Right ventricle myocardium superior (tissue), 1 donor: ENCODE measurements around the gene WBP2NL. TPM values are rescaled to one million over a fixed set of nuclear protein-coding genes. Genes with fewer than 3 reads are reported as not detected.

Source experiments
- ATAC-seq: fragments of 200-7000 bp; cut with Tn5 transposase; one replicate; pipeline ENCODE4 v1.9.1; 2020; ENCODE audit warnings: mild to moderate bottlenecking; ENCODE audit not compliant: poor library complexity
- DNase-seq: peaks from one replicate; pipeline ENCODE4 v3.0.0-alpha.2; 2020
- intact Hi-C: fragments of 100-400 bp; cut with DNase I; formaldehyde crosslinking; loops from one replicate; pipeline ENCODE4 v1.11.2; 2022
- total RNA-seq: library from RNA; stranded (reverse); fragmentation: NEBNext Ultra II Directional; extraction: Animal tissue kit (Norgen Biotek cat#: 25700); gene quantifications from one replicate; pipeline ENCODE4 v1.2.1, GENCODE V29; 2021
- donor health status: DM: no; HTN: yes; CAD: no; lungs with severe emphysema.

Gene WBP2NL
- total RNA-seq, 1 donor from 2014 or later: 0.16 TPM

DNA sequence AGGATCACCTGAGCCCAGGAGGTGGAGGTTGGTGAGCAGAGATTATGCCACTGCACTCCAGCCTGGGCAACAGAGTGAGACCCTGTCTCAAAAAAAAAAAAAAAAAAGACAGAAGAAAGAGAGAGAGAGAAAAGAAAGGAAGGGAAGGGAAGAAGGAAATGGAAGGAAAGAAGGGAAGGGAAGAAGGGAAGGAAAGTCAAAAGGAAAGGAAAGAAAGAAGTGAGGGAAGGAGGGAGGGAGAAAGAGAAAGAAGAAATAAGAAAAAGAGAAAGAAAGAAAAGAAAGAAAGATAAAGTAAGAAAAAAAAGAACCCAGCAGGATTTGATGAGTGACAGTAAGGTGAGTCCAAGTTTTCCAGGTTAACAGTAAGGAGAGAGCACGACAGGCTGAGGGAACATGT, 19.6 kb downstream of the WBP2NL start:
- no peak for ATAC-seq
- intact Hi-C loops: no loop called here

DNA sequence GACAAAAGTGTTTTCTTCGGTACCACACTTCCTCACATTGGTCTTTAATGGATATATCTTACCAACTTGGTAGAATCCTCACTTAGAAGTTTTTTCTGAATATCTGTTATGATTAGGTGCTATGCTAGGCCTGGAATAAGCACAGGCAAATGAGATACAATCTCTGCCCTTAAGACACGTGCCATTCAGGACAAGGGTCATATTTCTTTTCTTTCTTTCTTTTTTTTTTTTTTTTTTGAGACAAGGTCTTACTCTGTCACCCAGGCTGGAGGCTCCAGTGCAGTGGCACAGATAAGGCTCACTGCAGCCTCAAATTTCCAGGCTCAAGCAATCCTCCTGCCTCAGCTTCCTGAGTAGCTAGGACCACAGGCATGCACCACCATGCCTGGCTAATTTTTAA, 23.0 kb downstream of the WBP2NL start:
- ATAC-seq (no peak), DNase-seq (no peak)
- intact Hi-C loops: no loop called here

More for the DNA sequence above, 19.6 kb downstream of the WBP2NL start:
- no peak for DNase-seq

DNA sequence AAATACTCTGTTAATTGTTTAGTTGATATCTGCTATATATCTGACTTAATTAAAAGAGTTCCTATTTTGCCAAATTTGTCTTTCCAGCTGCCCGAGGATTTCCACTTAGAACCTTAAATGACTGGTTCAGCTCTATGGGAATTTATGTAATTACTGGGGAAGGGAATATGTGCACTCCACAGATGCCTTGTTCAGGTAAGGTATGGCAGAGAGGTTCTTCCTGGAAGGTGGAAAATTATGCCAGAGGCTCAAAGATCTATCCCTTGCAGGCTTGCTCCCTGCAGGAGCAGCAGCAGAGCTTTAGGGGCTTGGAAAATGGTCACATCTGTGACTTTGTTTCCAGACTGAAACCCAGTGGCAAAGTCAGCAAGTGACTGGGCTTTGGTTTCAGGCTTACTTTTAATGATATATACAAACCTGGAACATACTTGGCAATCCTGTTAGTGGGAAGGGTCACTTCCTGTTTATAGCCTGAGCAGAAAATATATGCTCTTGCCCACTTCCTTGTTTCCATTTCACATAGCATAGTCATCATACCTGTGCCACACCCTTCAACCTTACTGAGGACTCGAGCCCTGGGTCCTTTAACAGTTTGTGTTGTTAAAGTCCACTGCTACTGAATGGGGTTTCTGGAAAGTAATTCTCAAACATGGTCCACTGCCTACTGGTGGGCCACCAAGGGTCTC, 23.7 kb downstream of the WBP2NL start:
- no peak for ATAC-seq
- DNase-seq: no peak
- intact Hi-C loops: no loop called here

DNA sequence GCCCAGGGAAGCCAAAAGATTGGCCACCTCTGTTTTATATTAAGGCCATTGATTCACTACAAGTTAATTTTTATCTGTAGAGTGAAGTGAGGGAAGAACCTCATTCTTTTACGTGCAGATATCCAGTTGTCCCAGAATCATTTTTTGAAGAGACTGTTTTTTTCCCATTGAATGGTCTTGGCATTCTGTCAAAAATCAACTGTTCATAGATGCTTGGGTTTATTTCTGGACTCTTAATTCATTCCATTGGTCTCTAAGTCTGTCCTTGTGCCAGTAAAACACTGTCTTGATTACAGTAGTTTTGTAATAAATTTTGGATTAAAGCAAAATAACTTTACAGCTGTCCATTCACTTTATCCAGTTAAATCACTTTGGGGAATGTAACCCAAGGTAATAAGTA, 26.8 kb downstream of the WBP2NL start:
- intact Hi-C loops: no loop called here
- ATAC-seq: no peak
- DNase-seq: no peak

DNA sequence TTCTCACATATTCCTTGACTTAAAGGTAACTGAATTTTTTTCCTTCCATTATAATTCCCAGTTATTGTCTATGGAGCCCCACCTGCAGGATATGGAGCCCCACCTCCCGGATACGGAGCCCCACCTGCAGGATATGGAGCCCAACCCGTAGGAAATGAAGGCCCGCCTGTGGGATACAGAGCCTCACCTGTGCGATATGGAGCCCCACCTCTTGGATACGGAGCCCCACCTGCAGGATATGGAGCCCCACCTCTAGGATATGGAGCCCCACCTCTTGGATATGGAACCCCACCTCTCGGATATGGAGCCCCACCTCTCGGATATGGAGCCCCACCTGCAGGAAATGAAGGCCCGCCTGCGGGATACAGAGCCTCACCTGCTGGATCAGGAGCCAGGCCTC, 28.1 kb downstream of the WBP2NL start:
- intact Hi-C loops: no loop called here
- ATAC-seq (no peak), DNase-seq (no peak)

DNA sequence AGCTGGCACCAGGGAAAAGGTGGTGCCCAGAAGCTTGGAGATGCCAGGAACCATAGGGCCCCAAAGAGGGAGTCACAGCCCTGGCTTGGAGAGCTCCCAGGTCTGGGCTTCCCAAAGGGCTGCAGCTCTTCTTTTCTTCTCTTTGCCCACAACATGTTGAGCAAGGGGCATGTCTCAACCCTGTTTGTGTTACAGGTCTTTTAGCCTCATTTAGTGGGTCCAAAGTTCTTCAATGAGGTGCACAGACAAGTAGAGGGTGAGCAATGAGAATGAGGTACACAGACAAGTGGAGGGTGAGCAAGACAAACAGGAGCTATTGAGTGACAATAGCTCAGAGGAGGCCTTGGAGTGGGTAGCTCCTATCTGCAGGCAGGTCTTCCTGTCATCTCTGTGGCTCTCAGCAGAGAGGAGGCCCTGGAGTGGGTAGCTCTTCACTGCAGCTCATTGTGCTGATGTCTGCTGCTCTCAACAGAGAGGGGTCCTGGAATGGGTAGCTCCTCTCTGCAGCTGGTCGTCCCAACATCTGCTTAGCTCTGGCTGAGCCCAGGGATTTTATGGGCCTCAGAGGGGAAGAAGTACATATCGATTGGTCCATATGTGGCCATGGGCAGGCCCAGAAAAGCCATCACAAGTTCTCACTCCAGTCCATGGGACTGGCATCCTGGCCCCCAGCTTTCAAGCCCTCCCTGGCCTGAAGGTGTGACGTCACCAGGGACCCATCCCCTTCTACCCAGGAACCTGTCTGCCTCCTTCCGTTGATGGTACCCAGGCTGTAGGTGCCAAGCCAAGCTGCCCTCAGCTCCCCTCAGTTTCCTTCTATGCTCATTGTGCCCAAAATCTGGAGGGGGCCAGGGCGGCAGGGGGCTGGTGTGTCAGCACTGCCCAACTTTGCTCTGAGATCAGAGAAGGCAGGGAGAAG, 34.9 kb downstream of the WBP2NL start:
- ATAC-seq: no peak
- DNase-seq: no peak
- intact Hi-C loops: no loop called here

DNA sequence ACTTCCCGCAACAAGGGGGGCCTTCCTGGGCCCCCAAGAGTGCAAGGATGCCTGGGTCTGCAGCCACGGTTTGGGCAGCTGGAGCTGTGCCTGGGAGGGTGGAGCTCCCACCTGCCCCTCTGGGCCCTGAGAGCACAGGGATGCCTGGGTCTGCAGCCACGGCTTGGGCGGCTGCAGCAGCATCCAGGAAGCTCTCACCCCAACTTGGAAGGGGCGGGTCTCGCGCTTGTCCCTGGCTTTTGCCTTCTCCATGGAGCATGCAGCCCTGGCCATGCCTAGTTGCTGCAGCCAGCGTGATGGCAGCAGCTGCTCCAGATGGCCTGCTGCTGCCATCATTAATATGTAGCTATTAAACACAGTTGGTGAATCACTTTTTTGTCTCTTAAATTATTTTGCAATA, 36.7 kb downstream of the WBP2NL start:
- intact Hi-C loops: no loop called here
- ATAC-seq (no peak), DNase-seq (no peak)

DNA sequence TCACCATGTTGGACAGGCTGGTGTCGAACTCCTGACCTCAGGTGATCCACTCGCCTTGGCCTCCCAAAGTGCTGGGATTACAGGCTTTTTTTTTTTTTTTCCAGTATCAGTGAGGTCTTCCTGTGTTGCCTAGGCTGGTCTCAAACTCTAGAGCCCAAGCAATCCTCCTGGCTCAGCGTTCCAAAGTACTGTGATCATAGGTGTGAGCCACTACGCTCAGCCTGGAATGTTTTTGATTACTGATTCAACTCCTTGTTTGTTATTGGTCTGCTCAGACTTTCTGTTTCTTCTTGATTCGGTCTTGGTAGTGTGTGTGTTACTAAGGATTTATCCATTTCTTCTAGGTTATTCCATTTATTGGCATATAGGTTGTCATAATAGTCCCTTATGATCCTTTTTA, 40.7 kb downstream of the WBP2NL start:
- ATAC-seq (no peak), DNase-seq (no peak)
- intact Hi-C loops: no loop called here

DNA sequence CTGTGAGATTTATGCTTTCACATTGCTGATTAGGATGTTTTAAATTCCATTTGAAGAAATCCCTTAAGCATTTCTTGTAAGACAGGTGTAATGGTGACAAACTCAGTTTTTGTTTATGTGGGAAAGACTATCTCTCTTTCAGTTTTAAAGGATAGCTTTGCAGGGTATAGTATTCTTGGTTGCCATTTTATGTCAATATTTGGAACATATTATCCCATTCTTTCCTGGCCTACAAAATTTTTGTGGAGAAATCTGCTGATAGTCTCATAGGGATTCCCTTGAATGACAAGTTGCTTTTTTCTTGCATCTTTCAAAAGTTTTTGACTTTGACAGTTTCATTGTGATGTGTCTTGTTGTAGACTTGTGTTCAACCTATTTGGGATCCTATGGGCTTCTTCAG, 43.2 kb downstream of the WBP2NL start:
- intact Hi-C loops: no loop called here
- no peak for ATAC-seq
- no peak for DNase-seq

DNA sequence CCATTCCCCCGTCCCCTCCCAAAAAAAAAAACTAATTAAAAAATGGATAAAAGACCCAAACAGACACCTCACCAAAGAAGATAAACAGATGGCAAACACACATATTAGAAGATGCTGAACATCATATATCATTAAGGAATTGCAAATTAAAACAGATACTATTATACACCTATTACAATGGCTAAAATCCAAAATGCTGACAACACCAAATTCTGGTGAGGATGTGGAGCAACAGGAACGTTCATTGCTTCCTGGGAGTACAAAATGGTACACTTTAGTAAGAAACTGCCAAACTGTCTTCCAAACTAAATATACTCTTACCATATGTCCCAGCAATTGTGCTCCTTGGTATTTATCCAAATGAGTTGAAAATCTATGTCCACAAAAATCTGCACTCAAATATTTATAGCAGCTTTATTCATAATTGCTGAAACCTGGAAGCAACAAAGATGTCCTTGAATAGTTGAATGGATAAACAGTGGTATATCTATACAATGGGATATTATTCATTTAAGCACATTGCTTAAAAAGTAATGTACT, 52.1 kb downstream of the WBP2NL start:
- DNase-seq: no peak
- intact Hi-C loops: no loop called here

DNA sequence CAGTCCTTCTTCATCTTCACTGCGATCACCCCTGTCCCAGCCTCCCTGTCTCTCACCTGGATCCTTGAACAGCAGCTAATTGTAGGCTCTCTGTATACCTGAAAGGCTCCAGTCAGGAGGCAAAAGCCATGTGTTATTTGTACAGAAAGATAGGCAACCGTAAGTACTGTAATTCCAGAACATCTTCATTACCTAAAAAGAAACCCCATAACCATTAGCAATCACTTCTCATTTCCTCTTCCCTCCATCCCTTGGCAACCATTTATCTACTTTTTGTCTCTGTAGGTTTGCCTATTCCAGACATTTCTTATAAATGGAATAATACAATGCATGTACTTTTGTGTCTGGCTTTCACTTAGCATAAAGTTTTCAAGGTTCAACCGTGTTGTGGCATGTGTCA, 54.2 kb downstream of the WBP2NL start:
- intact Hi-C loops: no loop called here
- DNase-seq: no peak
- ATAC-seq: no peak

More for the DNA sequence above, 52.1 kb downstream of the WBP2NL start:
- ATAC-seq: no peak

DNA sequence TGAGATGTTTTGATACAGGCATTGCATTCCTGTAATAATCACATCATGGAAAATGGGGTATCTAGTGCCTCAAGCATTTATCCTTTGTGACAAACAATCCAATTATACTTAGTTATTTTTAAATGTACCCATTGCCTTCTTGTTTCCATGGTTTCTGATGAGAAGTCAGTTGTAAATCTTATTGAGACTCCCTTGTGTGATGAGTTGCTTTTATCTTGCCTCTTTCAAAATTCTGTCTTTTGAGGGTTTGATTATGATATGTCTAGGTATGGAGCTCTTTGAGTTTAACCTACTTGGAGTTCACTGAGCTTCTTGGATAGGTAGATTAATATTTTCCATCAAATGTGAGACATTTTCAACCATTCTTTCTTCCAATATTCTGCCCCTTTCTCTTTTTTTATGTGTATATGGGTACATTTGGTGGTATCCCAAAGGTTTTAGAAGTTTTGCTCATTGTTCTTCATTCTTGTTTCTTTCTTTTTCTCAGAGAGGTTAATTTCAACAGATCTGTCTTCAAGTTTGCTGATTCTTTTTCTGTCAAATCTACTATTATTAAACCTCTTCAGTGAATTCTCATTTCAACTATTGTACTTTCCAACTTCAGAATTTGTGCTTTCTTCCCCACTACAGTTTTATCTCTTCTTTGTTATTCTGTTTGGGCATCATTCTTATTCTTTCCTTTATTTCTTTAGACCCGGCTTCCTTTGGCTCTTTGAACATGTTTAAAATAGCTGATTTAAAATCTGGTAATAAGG, 58.3 kb downstream of the WBP2NL start:
- DNase-seq (no peak), ATAC-seq (no peak)
- intact Hi-C loops: no loop called here

DNA sequence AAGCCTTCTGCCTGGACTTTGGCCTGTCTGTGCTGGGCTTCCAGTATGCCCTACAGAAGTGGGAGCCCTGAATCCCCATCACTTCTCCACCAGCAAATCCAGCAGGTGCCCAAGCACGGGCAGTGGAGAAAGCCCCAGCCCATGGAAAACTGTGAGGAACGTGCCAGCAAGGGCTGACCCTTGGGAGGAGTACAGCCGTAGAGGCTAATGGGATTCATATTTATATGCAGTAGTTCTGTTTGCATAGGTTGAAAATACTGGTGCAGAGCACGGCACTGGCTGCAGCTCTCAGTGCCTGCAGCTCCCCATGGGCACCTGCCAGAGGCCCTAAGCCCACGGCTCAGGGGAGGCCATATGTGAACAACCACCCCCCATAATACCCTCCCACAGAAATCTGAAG, 61.9 kb downstream of the WBP2NL start:
- DNase-seq: no peak
- ATAC-seq: no peak
- intact Hi-C loops: no loop called here

DNA sequence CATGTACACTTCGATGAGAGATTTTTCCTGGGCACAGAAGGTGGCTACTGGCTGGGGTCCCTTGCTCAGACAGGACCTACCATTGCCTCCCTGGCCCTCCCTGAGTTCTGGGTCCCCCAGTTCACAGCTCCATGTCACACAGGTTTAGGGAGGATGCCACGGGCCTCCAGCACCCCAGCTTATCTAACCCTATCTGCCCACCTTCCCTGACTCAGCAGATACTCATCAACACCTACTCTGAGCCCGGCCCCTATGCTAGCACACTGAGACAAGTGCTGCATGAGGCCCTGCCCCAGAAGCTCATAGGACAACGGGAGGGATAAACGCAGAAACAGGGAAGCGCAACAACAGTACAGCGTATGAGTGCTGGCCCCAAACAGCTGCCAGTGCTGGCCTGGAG, 62.5 kb downstream of the WBP2NL start:
- intact Hi-C loops: no loop called here
- ATAC-seq: no peak
- DNase-seq: no peak

DNA sequence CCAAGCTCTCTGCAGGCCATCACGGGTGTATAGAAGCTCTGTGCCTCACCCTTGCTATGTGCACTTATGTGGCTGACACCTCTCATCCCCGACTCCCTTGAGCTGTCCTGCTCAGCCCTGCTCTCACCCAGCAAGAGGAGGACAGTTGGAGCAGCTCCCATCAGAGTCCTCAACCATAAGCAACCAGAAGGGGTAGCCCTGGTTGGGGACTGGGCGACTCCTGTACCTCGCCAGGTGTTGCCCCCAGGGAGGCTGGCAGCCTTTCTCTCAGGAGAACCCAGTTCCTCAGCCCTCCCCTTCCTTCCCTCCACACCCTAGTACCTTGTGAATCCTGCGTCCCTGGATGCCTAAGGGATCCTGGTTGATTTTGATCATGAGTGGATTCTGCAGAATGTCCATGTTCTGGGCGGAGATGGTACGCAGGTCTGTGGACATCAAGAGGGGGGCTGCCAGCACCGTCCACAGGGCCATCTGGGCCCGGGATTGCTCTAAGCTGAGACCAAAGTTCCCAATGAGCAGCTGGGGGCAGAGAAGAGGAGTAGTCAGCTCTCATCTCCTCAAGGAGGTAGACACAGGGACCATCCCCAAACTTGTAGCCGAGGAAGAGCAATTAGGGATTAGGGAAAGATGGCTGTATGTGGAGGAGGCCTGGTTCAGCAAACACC, 64.0 kb downstream of the WBP2NL start:
- DNase-seq: no peak
- no peak for ATAC-seq
- intact Hi-C loops: no loop called here

DNA sequence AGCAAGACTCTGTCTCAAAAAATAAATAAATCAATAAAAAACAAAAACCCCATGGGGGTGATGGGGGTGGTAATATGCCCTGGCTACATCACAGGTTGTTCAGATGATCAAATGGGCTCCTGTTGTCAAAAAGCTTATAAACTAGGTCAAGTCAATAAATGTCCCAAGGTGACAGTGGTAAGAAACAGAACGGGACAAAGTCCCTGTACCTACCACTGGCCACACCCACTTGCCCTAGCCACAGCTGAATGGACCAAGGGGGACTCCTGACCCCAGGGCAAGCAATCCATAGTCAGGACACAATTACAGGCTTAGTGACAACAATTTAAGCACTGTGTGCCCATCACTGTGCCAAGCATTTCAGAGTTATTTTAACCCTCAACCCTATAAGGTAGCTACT, 66.0 kb downstream of the WBP2NL start:
- intact Hi-C loops: no loop called here
- no peak for ATAC-seq
- no peak for DNase-seq

DNA sequence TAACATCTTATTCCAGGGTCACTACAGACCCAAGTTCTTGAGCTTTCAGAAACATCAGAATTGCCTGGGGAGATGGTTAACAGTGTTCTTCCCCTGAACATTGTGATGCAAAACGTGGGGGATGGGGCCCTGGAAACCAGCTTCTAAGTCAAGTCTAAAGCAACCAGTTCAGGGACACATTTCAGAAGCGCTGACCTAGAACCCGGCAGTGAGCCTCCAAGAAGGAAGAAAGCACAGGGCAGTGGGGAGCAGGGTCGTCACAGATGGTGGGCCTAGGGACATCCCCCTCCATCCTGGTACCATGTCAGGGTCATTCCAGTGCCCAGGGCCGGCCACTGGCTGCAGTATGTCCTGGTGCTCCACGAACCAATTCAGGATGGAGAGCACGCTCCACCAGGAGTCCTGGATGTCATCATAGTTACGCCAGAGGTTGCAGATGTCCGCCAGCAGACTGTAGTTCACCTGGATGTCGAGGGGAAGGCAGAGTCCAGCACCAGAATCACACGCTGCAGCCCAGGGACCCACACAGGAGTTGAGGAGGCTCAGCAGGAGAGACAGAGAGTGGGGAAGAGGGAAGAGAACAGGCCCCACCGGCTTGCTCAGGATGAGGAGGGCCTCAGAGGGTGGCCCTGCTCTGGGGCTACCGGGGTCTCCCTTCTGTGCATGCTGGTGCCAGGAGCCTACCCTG, 67.0 kb downstream of the WBP2NL start:
- intact Hi-C loops: no loop called here
- DNase-seq: peak; percentile 10
- ATAC-seq: no peak

DNA sequence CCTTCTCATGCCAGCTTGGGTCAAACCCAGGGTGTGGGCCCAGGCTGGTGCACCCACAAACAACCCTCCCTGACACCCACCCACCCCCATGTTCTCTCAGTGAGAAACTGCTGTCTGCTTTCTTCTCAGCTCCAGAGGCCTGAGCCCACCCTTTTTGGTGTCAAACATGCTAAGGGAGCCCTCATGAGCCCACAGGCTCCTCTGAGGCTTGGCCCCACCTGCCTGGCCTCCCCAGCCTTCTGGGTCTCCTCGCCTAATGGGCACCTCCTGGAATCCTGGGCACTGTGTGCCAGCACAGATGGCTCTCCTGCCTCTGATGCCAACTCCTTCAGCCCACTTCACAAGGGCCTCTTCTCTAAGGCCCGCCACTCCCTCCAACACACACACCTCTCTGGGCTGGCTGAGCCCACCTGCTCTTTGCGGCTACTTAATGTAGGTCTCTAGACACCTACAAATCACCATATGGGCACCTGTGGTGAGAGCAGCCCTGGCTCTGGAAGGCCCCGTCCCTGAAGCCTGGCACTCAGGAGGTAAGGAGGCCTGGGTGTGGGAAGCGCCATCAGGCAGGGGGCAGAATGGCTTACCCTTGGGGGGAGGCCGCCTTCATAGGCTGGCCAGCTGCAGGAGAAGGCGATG, 67.7 kb downstream of the WBP2NL start:
- ATAC-seq: no peak
- peak; percentile 24 for DNase-seq
- intact Hi-C loops: no loop called here
